ENCODE results near the gene CNOT3.

Gene CNOT3

GRCh38 chr19:54123682-54124081, 13.9 kb upstream of the CNOT3 start:
- DNase-seq, result no peak

DNA sequence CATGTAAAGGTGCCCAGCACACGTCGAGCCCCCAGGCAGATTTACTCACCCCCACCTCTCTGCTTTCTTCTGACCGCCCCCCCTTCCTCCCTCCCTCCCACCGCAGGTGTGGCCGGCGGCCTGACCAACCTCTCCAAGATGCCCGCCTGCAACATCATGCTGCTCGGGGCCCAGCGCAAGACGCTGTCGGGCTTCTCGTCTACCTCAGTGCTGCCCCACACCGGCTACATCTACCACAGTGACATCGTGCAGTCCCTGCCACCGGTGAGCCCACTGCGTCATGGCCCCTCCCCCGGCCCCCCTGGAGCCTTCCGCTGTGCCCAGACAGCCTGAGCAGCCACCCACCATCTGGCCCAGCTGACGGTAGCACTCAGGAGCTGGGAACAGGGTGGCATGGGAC, 13.2 kb upstream of the CNOT3 start:
- DNase-seq, result no peak

GRCh38 chr19:54125713-54126112, 11.8 kb upstream of the CNOT3 start:
- no peak for DNase-seq

GRCh38 chr19:54127688-54128440, 9.7 kb upstream of the CNOT3 start:
- no peak for DNase-seq

- no peak for DNase-seq
These were observed 9.2 kb upstream of the CNOT3 start for GRCh38 chr19:54128441-54128725.

DNA sequence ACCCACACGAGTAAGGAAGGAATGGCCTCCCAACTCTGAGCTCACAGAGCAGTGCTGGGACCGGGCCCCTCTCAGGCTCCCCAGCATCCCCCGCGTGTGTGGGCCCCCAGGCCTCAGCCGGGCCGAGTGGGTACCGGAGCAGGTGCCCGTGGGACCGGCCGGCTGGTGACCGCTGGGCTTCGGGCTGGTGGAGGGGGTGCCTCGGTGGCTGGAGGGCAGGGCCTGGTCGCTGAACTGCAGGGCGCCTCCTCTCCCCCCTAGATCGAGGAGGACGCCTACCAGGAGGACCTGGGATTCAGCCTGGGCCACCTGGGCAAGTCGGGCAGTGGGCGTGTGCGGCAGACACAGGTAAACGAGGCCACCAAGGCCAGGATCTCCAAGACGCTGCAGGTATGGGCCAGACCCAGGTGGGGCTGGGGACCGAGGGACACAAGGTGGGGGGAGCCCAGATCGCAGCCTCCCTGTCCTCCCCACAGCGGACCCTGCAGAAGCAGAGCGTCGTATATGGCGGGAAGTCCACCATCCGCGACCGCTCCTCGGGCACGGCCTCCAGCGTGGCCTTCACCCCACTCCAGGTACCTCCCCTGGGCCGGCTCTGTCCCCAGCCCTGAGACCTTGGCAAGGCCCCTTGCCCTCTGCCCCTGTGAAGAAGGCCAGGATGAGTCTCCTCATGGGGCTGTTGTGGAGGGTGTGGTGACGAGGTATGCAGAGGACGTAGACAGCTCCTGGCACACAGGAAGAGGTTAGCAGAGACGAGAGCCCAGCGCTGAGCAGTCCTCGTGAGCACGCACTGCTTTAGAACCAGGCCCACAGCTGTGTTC, 8.6 kb upstream of the CNOT3 start:
- DNase-seq, result no peak

- DNase-seq, result no peak
These were observed 8.0 kb upstream of the CNOT3 start for GRCh38 chr19:54129617-54129996.

DNA sequence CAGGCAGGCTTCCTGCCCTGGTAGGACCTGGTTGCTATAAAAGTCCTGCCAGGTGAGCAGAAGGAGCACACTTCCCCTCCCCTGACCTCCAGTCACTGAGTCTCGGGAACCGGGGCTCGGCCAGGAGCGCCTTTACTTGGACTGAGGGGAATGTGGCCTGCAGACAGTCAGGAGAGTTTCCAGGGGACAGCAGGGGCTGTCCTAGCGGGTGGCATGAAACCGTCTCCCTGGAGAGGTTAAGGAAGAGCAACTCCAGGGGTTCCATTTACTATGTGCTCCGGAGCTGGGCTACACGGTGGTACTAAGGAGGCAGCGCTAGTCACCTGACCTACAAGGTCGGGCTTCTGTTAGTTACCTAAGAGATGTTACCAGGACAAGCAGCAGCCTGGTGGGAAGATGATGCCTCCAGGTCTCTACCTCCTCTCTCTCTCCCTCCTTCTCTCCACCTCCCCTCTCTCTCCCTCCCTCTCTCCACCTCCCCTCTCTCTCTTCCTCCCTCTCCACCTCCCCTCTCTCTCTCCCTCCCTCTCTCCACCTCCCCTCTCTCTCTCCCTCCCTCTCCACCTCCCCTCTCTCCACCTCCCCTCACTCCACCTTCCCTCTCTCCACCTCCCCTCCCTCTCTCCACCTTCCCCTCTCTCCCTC, 4.1 kb upstream of the CNOT3 start:
- DNase-seq, result no peak

- no peak for DNase-seq
These were observed 3.5 kb upstream of the CNOT3 start for GRCh38 chr19:54133957-54134590.

DNA sequence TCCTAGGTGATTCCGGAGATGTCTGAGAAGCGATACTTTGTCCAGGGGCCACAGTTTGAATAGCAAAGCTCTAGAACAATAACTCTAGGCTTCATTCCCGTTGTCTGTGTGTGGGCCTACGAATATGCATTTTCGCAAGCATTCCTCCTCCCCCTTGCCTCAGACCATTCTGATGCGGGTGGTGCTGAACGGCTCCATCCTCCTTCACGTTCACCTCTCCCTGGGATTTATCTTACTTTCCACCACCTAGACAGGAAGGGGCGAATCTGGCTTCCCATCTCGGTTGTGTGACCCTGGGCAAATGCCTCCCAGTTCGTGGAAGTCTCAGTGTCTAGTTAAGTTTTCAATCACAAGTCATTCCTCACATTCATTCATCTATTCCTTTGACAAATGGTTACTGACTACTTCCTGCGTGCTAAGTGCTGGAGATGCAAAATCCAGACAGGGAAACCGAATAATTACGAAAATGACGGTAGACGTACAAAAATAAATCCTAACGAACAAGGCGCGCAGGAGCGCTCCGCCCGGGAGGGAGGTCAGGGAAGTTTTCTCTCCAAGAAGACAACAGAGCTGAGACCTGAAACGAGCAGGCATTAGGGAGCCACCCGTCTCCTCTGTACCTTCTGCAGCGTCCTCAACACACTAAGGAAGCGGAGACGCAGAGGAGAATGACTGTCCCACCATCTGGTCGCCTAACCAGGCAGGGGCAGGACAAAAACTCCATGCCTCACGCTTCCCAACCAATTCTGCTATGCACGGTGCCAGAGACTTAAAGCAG, 1.3 kb upstream of the CNOT3 start:
- DNase-seq, result no peak

DNA sequence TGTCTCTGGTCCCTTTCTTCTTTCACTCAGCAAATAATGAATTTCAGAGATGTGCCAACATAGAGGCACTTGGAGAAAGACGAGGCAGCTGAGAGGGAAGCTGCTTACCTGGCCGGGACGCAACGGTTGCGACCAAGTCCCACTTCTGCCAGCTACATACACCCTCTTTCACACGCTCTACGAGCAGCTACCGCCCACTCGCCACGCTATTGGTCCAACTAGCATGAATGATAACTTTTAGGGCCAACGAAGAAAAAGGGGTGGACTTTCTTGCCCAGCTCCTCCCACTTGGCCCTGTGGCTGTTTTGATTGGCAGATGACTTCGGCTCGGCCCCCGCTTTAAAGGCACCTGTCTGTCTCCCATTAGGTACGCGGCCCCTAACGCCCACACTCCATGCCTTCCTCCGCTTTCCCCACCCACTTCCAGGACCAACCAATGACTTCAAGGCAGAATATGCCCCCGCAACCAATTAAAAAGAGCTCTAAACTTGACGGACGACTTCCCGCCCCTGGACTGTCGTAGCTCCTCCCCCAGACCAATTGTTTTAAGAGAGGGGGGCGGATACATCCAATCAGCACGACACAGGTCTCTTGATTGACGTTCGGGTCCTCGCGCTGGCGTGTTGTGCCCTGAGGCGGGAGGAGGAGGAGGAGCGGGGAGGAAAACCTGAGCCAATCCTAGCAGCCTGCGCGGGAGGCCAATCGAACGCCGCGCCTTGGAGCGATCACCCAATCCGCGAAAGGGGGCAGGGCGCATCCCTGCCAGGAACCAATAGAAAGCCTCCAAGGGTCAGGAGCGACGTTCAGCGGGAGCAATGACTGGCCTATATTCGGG, 481 bp upstream of the CNOT3 start:
- peak; percentile 99 for DNase-seq

- DNase-seq, result no peak
These were observed 1.1 kb downstream of the CNOT3 start for GRCh38 chr19:54138489-54139256.

GRCh38 chr19:54141356-54141755, 3.8 kb downstream of the CNOT3 start:
- no peak for DNase-seq

DNA sequence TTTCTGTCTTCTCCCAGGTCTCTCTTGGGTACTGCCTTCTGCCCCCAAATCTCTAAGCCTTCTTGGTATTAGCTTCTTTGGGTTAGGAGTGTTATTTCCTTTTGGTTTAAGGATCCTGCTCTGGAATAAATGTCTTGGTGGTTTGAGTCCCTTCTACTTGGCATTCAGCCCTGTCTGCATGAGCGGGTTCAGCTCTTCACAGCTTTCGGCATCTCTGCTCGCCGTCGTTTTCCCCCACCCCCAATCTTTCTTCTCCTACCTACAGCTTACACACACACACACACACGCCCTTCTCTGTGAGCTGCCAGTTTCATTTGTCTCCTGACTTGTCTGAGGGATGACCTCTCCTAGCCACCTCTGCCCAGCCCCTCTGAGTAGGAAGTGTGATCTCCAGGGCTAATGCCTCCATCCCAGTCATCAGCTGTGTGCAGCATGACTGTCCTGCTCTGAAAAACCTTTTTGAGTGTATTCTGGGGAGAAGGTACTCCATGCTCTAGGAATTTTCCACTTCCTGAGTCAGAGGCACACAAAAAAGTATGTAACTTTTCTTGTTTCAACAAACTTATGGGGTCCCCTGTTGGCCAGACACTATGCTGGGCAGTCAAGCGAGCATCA, 4.7 kb downstream of the CNOT3 start:
- no peak for DNase-seq

DNA sequence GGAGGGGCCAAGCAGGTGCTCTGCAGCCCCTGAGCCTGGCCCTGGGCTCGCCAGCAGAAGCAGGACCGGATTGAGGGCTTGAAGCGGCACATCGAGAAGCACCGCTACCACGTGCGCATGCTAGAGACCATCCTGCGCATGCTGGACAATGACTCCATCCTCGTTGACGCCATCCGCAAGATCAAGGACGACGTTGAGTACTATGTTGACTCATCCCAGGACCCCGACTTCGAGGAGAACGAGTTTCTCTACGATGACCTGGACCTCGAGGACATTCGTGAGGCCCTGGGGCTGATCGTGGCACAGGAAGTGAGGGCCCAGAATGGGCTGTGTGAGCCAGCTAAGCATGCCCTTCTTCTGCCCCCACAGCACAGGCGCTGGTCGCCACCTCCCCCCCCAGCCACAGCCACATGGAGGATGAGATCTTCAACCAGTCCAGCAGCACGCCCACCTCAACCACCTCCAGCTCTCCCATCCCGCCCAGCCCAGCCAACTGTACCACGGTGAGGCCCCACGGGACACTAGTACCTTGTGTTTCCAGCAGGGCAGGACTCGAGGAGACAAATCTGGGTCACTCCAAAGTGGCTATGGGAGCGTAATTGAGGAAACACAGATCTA, 8.1 kb downstream of the CNOT3 start:
- no peak for DNase-seq

DNA sequence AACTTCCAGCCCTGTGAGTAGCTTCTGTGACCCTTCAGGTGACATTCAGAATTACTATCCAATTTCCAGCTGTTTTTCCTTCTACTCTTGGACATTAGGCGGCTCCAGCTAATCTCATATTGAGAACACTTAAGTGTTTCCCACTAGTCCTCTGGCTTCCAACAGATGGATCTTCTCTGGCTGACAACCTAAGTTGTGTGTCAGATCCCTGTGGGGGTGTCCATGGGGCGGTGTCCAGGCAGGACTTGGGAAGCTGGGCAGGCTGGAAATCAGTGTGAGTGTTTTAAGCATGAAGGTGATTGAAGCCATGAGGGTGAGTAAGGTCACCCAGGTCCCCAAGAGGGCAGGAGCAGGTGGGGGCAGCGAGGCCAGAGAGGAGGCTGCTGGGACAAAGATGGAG, 10.1 kb downstream of the CNOT3 start:
- DNase-seq, result no peak

- no peak for DNase-seq
These were observed 10.6 kb downstream of the CNOT3 start for GRCh38 chr19:54148158-54148557.

- DNase-seq, result no peak
These were observed 11.7 kb downstream of the CNOT3 start for GRCh38 chr19:54149021-54149812.

DNA sequence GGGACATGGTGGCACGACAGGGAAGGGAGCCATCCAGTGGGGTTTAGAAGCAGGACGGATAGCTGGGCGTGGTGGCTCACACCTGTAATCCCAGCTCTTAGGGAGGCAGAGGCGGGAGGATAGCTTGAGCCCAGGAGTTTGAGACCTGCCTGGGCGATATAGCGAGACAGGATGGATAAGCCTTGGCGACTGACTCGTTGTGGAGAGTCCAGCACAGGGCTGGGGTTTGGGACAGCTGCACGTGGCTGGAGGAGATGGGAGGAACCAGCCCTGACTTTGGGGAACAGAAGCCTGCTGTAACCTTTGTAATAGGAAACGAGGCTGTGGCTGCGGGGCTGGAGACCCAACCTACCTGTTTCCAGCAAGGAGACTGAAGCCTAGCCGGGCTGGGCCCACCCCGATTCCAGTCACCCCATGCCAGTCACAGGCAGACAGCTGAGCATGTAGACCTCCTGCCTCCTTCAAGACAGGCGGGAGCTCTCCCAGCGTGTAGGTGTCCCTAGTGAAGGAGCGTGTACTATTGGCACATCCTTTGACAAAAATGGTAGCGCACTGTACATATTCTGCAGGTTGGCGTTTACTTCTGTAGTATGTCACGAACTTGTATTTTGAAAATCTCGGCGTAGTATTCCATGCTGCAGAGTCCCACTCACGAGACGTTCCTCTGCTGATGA, 13.9 kb downstream of the CNOT3 start:
- no peak for DNase-seq

All from retina (tissue), 1 donor.